Endodermal cell (in vitro differentiated cells): ENCODE measurements around the gene PIK3R5. TPM values are rescaled to one million over a fixed set of nuclear protein-coding genes. Genes with fewer than 3 reads are reported as not detected.

Experiments
- DNase-seq: peaks from one replicate; pipeline ENCODE4 v3.0.0-alpha.2; 2017
- H3K27ac ChIP-seq: 2 replicates; pipeline ENCODE4 v1.5.1; 2013; ENCODE audit warnings: mild to moderate bottlenecking, low read depth, low read length, moderate library complexity
- H3K27me3 ChIP-seq: 2 replicates; pipeline ENCODE4 v1.6.1; 2013; ENCODE audit warnings: mild to moderate bottlenecking, low read length, moderate library complexity; ENCODE audit not compliant: insufficient read depth, control insufficient read depth, poor library complexity, severe bottlenecking
- H3K36me3 ChIP-seq: 2 replicates; pipeline ENCODE4 v1.7.0; 2013; ENCODE audit warnings: mild to moderate bottlenecking, low read length, moderate library complexity; ENCODE audit not compliant: control insufficient read depth, insufficient read depth
- H3K4me1 ChIP-seq: one replicate; pipeline ENCODE4 v1.7.0; 2013; ENCODE audit warnings: low read length; ENCODE audit not compliant: control insufficient read depth, insufficient read depth
- H3K4me3 ChIP-seq: 2 replicates; pipeline ENCODE4 v1.5.1; 2013; ENCODE audit warnings: mild to moderate bottlenecking, low read length, moderate library complexity
- H3K9ac ChIP-seq: 2 replicates; pipeline ENCODE4 v1.6.1; 2013; ENCODE audit warnings: mild to moderate bottlenecking, low read length, moderate library complexity; ENCODE audit not compliant: poor library complexity, severe bottlenecking; ENCODE audit errors: extremely low read depth
- H3K9me3 ChIP-seq: 2 replicates; pipeline ENCODE4 v1.6.1; 2013; ENCODE audit warnings: mild to moderate bottlenecking, low read length, moderate library complexity; ENCODE audit not compliant: control insufficient read depth
- H3K27ac Mint-ChIP-seq: 2 replicates; pipeline ENCODE4 v1.8.0; 2020; ENCODE audit warnings: mixed read lengths
- H3K27me3 Mint-ChIP-seq: 2 replicates; pipeline ENCODE4 v1.8.0; 2021; ENCODE audit warnings: mild to moderate bottlenecking, mixed read lengths; ENCODE audit not compliant: insufficient read depth
- H3K36me3 Mint-ChIP-seq: 2 replicates; pipeline ENCODE4 v1.8.0; 2020; ENCODE audit warnings: low read depth, mixed read lengths
- H3K4me1 Mint-ChIP-seq: 2 replicates; pipeline ENCODE4 v1.8.0; 2020; ENCODE audit warnings: mixed read lengths
- H3K4me3 Mint-ChIP-seq: 2 replicates; pipeline ENCODE4 v1.8.0; 2020; ENCODE audit warnings: mild to moderate bottlenecking, moderate library complexity, mixed read lengths
- H3K9me3 Mint-ChIP-seq: 2 replicates; pipeline ENCODE4 v1.8.0; 2020; ENCODE audit warnings: mild to moderate bottlenecking, mixed read lengths
- WGBS, 2 experiments: methylation state at CpG; one replicate each; pipeline versions ENCODE4 v1.1.5 to v1.1.7; 2013; ENCODE audit warnings: missing lambda C conversion rate in 2 of 2, mixed read lengths in 1 of 2; ENCODE audit not compliant: insufficient coverage in 1 of 2, insufficient read length in 1 of 2; 5-methylcytosine and 5-hydroxymethylcytosine counted together
- total RNA-seq, 2 donors: library from RNA; stranded (reverse); fragmentation: NEBNext Ultra II Directional in 1 of 2; extraction: Animal tissue kit (Norgen Biotek cat#: 25700) in 1 of 2; gene quantifications; 2 replicates in 1 of 2; 3 replicates in 1 of 2; pipeline ENCODE4 v1.2.1, GENCODE V29; 2021
- TF ChIP-seq, protein P1 (sequence below): fragments of 200-600 bp; sonication (generic); conservative IDR thresholded peaks from 2 replicates; pipeline ENCODE4 v1.5.0; 2021; ENCODE audit warnings: antibody characterized with exemption, mild to moderate bottlenecking

Gene PIK3R5
- total RNA-seq, 2 donors from 2014 or later: 10.4 to 37.0 TPM

- peak; percentile 48 for DNase-seq
These were observed 127.9 kb downstream of the PIK3R5 start for GRCh38 chr17:8837563-8838075.

DNA sequence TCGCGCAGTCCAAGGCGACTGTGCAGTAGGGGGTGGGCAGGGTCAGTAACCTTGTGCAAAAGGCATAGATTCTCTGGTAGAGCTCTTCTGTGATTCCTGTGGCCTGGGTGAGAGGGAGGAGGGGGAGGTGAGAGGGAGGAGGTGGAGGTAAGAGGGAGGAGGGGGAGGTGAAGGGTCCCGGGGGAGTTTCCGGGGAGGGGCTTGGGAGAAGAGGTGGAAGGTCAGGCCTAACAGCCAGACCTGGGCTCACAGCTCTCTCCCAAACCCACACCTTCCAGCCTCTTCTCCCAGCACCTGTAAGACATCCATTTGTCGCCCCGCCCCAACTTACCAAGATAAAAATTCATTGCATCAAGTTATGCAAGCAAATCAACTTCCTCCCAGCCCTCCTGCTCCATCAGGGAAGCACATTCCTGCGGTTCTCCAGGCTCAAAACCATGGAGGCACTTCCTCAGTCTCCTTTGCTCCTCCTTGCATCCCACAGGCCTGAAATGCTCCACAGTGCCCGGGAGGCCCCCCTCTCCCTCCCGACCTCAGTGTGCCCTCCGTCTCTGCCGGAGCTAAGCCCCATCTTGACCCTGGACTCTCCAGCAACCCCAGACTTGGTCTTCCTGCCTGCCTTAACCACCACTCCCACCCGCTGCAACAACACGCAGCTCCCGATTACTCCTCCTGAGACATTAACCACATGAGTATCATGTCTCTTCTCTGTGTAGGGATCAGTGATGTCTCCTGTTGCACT lies 128.5 kb downstream of the PIK3R5 start:
- TF ChIP-seq, protein P1, sequence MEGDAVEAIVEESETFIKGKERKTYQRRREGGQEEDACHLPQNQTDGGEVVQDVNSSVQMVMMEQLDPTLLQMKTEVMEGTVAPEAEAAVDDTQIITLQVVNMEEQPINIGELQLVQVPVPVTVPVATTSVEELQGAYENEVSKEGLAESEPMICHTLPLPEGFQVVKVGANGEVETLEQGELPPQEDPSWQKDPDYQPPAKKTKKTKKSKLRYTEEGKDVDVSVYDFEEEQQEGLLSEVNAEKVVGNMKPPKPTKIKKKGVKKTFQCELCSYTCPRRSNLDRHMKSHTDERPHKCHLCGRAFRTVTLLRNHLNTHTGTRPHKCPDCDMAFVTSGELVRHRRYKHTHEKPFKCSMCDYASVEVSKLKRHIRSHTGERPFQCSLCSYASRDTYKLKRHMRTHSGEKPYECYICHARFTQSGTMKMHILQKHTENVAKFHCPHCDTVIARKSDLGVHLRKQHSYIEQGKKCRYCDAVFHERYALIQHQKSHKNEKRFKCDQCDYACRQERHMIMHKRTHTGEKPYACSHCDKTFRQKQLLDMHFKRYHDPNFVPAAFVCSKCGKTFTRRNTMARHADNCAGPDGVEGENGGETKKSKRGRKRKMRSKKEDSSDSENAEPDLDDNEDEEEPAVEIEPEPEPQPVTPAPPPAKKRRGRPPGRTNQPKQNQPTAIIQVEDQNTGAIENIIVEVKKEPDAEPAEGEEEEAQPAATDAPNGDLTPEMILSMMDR: no peak
- H3K4me3 ChIP-seq: no peak overlapping the region
- H3K36me3 ChIP-seq: no peaks in the 10 kb centered on the region
- Mint-ChIP-seq H3K4me1 (peaks cover 11% of the 10 kb centered on the region), H3K27ac (no peak overlapping the region), H3K9me3 (no peaks in the 10 kb centered on the region), H3K4me3 (no peak overlapping the region), H3K27me3 (no peaks in the 10 kb centered on the region), H3K36me3 (peaks cover 7% of the 10 kb centered on the region)
- 91 to 95% methylated on average over 6 to 13 of the region's 15 CpGs for WGBS, 2 experiments
- no peaks in the 10 kb centered on the region for H3K4me1 ChIP-seq
- H3K27me3 ChIP-seq: no peaks in the 10 kb centered on the region
- no peak overlapping the region for H3K9ac ChIP-seq
- DNase-seq: no peak
- peaks cover 6% of the 10 kb centered on the region for H3K9me3 ChIP-seq
- no peak overlapping the region for H3K27ac ChIP-seq

More at GRCh38 chr17:8837563-8838075, 127.9 kb downstream of the PIK3R5 start:
- H3K36me3 ChIP-seq: no peaks in the 10 kb centered on the region
- no peak overlapping the region for H3K4me3 Mint-ChIP-seq
- H3K9ac ChIP-seq: no peak overlapping the region
- H3K36me3 Mint-ChIP-seq: peaks cover 7% of the 10 kb centered on the region
- H3K4me3 ChIP-seq: no peak overlapping the region
- no peak overlapping the region for H3K27ac Mint-ChIP-seq
- H3K4me1 ChIP-seq: no peaks in the 10 kb centered on the region
- TF ChIP-seq, protein P1: no peak
- 82 to 90% methylated on average over 4 to 8 of the region's 8 CpGs for WGBS, 2 experiments
- H3K9me3 ChIP-seq: peaks cover 6% of the 10 kb centered on the region
- H3K27me3 Mint-ChIP-seq: no peaks in the 10 kb centered on the region
- peaks cover 11% of the 10 kb centered on the region for H3K4me1 Mint-ChIP-seq
- no peaks in the 10 kb centered on the region for H3K9me3 Mint-ChIP-seq
- H3K27me3 ChIP-seq: no peaks in the 10 kb centered on the region
- no peak overlapping the region for H3K27ac ChIP-seq

GRCh38 chr17:8835631-8836364 lies 129.7 kb downstream of the PIK3R5 start:
- Mint-ChIP-seq H3K36me3 (peaks cover 3% of the 10 kb centered on the region), H3K27ac (no peak overlapping the region), H3K4me3 (no peak overlapping the region), H3K4me1 (peaks cover 11% of the 10 kb centered on the region), H3K9me3 (no peaks in the 10 kb centered on the region), H3K27me3 (no peaks in the 10 kb centered on the region)
- peak; percentile 36 for DNase-seq
- H3K4me3 ChIP-seq: no peak overlapping the region
- 96 to 100% methylated on average over 2 to 6 of the region's 6 CpGs for WGBS, 2 experiments
- H3K27ac ChIP-seq: no peak overlapping the region
- no peaks in the 10 kb centered on the region for H3K4me1 ChIP-seq
- no peaks in the 10 kb centered on the region for H3K9me3 ChIP-seq
- TF ChIP-seq, protein P1: no peak
- H3K9ac ChIP-seq: no peak overlapping the region
- no peaks in the 10 kb centered on the region for H3K27me3 ChIP-seq
- no peaks in the 10 kb centered on the region for H3K36me3 ChIP-seq
